ENCODE data around the gene KRTAP27-1. TPM values are rescaled to one million over a fixed set of nuclear protein-coding genes. Genes with fewer than 3 reads are reported as not detected.
A peak's percentile ranks its signal among the peaks of the same experiment; 100 is the strongest.

KRTAP27-1 gene
- total and polyA plus RNA-seq, 8 donors, result not detected

DNA sequence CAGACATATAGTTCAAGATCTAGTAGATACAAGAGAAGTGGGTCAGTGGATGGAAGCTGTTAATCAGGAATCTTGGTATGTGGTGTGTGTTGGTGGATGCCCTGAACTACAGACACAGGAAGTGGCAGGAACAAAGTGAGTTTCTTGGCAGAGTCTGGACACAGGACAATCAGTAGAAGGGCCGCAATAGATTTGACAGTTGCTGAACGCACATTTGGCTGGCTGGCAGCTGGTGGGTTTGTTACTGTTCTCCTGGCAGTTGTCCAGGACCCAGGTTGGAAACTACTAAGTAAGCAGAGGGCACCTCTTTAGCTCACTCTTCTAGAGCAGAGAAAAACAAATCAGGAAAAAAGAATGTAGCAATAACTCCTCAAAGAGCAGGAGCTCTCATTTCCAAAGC is 30.6 kb downstream of the KRTAP27-1 start:
- Histone ChIP-seq H3K27ac (no peak overlapping the region), H3K27me3 (no peaks in the 10 kb centered on the region), H3K36me3 (no peaks in the 10 kb centered on the region), H3K4me3 (no peak overlapping the region), H3K4me1 (no peaks in the 10 kb centered on the region), H3K9me3 (no peaks in the 10 kb centered on the region)
- DNase-seq (peak in 1 of 4 donors; percentile 5), ATAC-seq (no peak)
- intact Hi-C loops (cut with DNase I), result no loop called here
- TF ChIP-seq, protein P1, sequence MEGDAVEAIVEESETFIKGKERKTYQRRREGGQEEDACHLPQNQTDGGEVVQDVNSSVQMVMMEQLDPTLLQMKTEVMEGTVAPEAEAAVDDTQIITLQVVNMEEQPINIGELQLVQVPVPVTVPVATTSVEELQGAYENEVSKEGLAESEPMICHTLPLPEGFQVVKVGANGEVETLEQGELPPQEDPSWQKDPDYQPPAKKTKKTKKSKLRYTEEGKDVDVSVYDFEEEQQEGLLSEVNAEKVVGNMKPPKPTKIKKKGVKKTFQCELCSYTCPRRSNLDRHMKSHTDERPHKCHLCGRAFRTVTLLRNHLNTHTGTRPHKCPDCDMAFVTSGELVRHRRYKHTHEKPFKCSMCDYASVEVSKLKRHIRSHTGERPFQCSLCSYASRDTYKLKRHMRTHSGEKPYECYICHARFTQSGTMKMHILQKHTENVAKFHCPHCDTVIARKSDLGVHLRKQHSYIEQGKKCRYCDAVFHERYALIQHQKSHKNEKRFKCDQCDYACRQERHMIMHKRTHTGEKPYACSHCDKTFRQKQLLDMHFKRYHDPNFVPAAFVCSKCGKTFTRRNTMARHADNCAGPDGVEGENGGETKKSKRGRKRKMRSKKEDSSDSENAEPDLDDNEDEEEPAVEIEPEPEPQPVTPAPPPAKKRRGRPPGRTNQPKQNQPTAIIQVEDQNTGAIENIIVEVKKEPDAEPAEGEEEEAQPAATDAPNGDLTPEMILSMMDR (IDR thresholded peaks at IDR 0.05), result no peak

DNA sequence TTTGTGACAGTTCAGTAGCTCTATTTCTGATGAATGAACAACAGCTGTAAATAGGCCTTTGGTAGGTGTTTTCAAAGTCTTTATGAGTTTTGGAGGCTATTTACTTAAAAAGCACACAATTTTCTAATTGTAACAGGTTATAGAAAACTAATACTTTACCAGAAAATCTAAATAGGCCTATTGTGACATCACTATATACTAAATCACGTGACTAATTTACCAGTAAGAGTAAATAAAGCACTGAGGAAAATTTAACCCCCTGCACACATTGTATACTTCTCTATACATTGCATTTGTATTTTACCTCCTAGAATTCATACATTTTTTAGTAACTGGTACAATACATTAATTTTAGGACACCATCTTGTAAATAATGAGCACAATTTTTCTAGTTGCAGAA is 32.4 kb downstream of the KRTAP27-1 start:
- Histone ChIP-seq H3K4me1 (no peaks in the 10 kb centered on the region), H3K27me3 (no peaks in the 10 kb centered on the region), H3K27ac (no peak overlapping the region), H3K4me3 (no peak overlapping the region), H3K9me3 (peaks cover 0 to 4% of the 10 kb centered on the region in 2 donors), H3K36me3 (no peaks in the 10 kb centered on the region)
- ATAC-seq (no peak), DNase-seq (no peak)
- TF ChIP-seq, protein P1 (IDR thresholded peaks at IDR 0.05), result no peak
- intact Hi-C loops (cut with DNase I), result no loop called here

DNA sequence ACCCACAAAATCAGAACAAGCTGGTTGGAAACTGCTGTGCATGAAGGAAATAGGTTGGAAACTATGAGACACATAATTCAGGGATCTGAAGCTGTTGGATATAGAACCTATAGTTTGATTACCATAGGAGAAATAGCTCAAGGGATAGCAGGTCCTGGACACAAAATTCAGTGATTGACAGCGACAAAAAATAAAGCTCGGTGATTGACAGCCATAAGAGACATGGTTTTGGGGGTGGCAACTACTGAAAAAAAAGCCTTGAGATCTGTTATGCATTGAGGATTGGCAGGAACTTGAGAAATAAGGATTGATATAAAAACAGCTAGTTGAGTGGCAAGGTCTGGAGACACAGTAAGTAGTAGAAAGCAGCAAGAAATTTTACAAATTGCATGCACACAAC is 48.3 kb downstream of the KRTAP27-1 start, which contains the start of gene KRTAP25-1:
TSS of gene KRTAP25-1 (minus strand) at position 300 of the 400 bp plus-strand sequence. CDS start at position 276, 24 bp downstream.
- H3K36me3 ChIP-seq, result no peaks in the 10 kb centered on the region
- H3K9me3 ChIP-seq, result no peaks in the 10 kb centered on the region
- H3K4me1 ChIP-seq, result no peaks in the 10 kb centered on the region
- ATAC-seq (no peak), DNase-seq (no peak)
- no peaks in the 10 kb centered on the region for H3K27me3 ChIP-seq
- intact Hi-C loops (cut with DNase I), result no loop called here
- H3K4me3 ChIP-seq, result no peak within 1 kb of the TSS
- no peak within 1 kb of the TSS for H3K27ac ChIP-seq
- TF ChIP-seq, protein P1 (IDR thresholded peaks at IDR 0.05), result no peak

Small RNA genes within 50 kb of the gene (microRNA-seq; reads per million reads assigned to microRNA genes)
- gene MIR4327, result 0 reads per million in 2 donors

Other genes starting within 250 kb of the KRTAP27-1 start
- gene CLDN17, start 170.9 kb downstream of the KRTAP27-1 start, total RNA-seq, result not detected
- not detected for gene CLDN17, start 170.9 kb downstream of the KRTAP27-1 start, polyA plus RNA-seq (ENCODE audit: insufficient read length in 6 of 6)
- under 1 TPM in 1 of 2 donors, not detected in 1; 0.39 TPM for gene CLDN8, start 121.6 kb downstream of the KRTAP27-1 start, total RNA-seq
- gene CLDN8, start 121.6 kb downstream of the KRTAP27-1 start, polyA plus RNA-seq (ENCODE audit: insufficient read length in 6 of 6), result under 1 TPM in 5 of 6 donors, not detected in 1; 0.14 to 0.64 (median 0.49) TPM
- not detected for gene KRTAP24-1, start 54.7 kb downstream of the KRTAP27-1 start, total RNA-seq
- not detected for gene KRTAP24-1, start 54.7 kb downstream of the KRTAP27-1 start, polyA plus RNA-seq (ENCODE audit: insufficient read length in 6 of 6)
- not detected for gene KRTAP25-1, start 48.2 kb downstream of the KRTAP27-1 start, total RNA-seq
- gene KRTAP25-1, start 48.2 kb downstream of the KRTAP27-1 start, polyA plus RNA-seq (ENCODE audit: insufficient read length in 6 of 6), result not detected
- gene KRTAP26-1, start 17.4 kb downstream of the KRTAP27-1 start, total RNA-seq, result not detected
- not detected for gene KRTAP26-1, start 17.4 kb downstream of the KRTAP27-1 start, polyA plus RNA-seq (ENCODE audit: insufficient read length in 6 of 6)
- gene KRTAP23-1, start 10.9 kb upstream of the KRTAP27-1 start, total RNA-seq, result not detected
- not detected for gene KRTAP23-1, start 10.9 kb upstream of the KRTAP27-1 start, polyA plus RNA-seq (ENCODE audit: insufficient read length in 6 of 6)
- gene KRTAP13-2, start 34.6 kb upstream of the KRTAP27-1 start, total RNA-seq, result not detected
- gene KRTAP13-2, start 34.6 kb upstream of the KRTAP27-1 start, polyA plus RNA-seq (ENCODE audit: insufficient read length in 6 of 6), result not detected
- not detected for gene KRTAP13-1, start 58.3 kb upstream of the KRTAP27-1 start, total RNA-seq
- not detected for gene KRTAP13-1, start 58.3 kb upstream of the KRTAP27-1 start, polyA plus RNA-seq (ENCODE audit: insufficient read length in 6 of 6)
- gene KRTAP13-3, start 88.2 kb upstream of the KRTAP27-1 start, total RNA-seq, result not detected
- gene KRTAP13-3, start 88.2 kb upstream of the KRTAP27-1 start, polyA plus RNA-seq (ENCODE audit: insufficient read length in 6 of 6), result not detected
- gene KRTAP13-4, start 92.5 kb upstream of the KRTAP27-1 start, total RNA-seq, result not detected
- gene KRTAP13-4, start 92.5 kb upstream of the KRTAP27-1 start, polyA plus RNA-seq (ENCODE audit: insufficient read length in 6 of 6), result not detected
- gene KRTAP15-1, start 102.6 kb upstream of the KRTAP27-1 start, total RNA-seq, result not detected
- gene KRTAP15-1, start 102.6 kb upstream of the KRTAP27-1 start, polyA plus RNA-seq (ENCODE audit: insufficient read length in 6 of 6), result not detected
- gene KRTAP19-1, start 142.7 kb upstream of the KRTAP27-1 start, total RNA-seq, result not detected
- not detected for gene KRTAP19-1, start 142.7 kb upstream of the KRTAP27-1 start, polyA plus RNA-seq (ENCODE audit: insufficient read length in 6 of 6)
- gene KRTAP19-2, start 149.7 kb upstream of the KRTAP27-1 start, total RNA-seq, result not detected
- not detected for gene KRTAP19-2, start 149.7 kb upstream of the KRTAP27-1 start, polyA plus RNA-seq (ENCODE audit: insufficient read length in 6 of 6)
- not detected for gene KRTAP19-3, start 154.3 kb upstream of the KRTAP27-1 start, total RNA-seq
- not detected for gene KRTAP19-3, start 154.3 kb upstream of the KRTAP27-1 start, polyA plus RNA-seq (ENCODE audit: insufficient read length in 6 of 6)
- not detected for gene KRTAP19-4, start 159.5 kb upstream of the KRTAP27-1 start, total RNA-seq
- not detected for gene KRTAP19-4, start 159.5 kb upstream of the KRTAP27-1 start, polyA plus RNA-seq (ENCODE audit: insufficient read length in 6 of 6)
- gene KRTAP19-5, start 164.4 kb upstream of the KRTAP27-1 start, total RNA-seq, result not detected
- gene KRTAP19-5, start 164.4 kb upstream of the KRTAP27-1 start, polyA plus RNA-seq (ENCODE audit: insufficient read length in 6 of 6), result not detected
- gene KRTAP19-6, start 204.2 kb upstream of the KRTAP27-1 start, total RNA-seq, result not detected
- gene KRTAP19-6, start 204.2 kb upstream of the KRTAP27-1 start, polyA plus RNA-seq (ENCODE audit: insufficient read length in 6 of 6), result not detected
- gene KRTAP19-7, start 223.6 kb upstream of the KRTAP27-1 start, total RNA-seq, result not detected
- not detected for gene KRTAP19-7, start 223.6 kb upstream of the KRTAP27-1 start, polyA plus RNA-seq (ENCODE audit: insufficient read length in 6 of 6)

Data from left lung (tissue), 10 donors.